Heart right ventricle (tissue), 16 donors: Measurements from ENCODE around the gene PTPN11. TPM values are rescaled to one million over a fixed set of nuclear protein-coding genes. Genes with fewer than 3 reads are reported as not detected.
"Not testable (repeated sequence)": the region's sequence is repeated elsewhere in the genome, so short reads cannot be mapped to it uniquely, and the experiment has no call there.

ENCODE experiments used
- ATAC-seq, 8 donors: fragments of 200-7000 bp; cut with Tn5 transposase; one replicate each; pipeline ENCODE4 v1.9.1; 2020; ENCODE audit warnings: mild to moderate bottlenecking in 8 of 8, moderate library complexity in 8 of 8, moderate number of reproducible peaks in 1 of 8
- DNase-seq, 2 donors: peaks; one replicate each; pipeline ENCODE4 v3.0.0-alpha.2; 2020
- H3K27ac ChIP-seq, 10 donors: fragments of 200-600 bp; sonication (generic) in 2 of 10; one replicate each; pipeline versions ENCODE4 v1.5.0 to v1.8.0; 2020 to 2022; ENCODE audit warnings: mild to moderate bottlenecking in 3 of 10
- H3K27me3 ChIP-seq, 7 donors: fragments of 200-600 bp; one replicate each; pipeline ENCODE4 v1.8.0; 2021 to 2022; ENCODE audit warnings: mild to moderate bottlenecking in 2 of 7
- H3K36me3 ChIP-seq, 9 donors: fragments of 200-600 bp; sonication (generic) in 1 of 9; one replicate each; pipeline versions ENCODE4 v1.5.0 to v1.8.0; 2020 to 2022; ENCODE audit warnings: mild to moderate bottlenecking in 2 of 9
- H3K4me1 ChIP-seq, 9 donors: fragments of 200-600 bp; sonication (generic) in 1 of 9; one replicate each; pipeline versions ENCODE4 v1.5.0 to v1.8.0; 2020 to 2022; ENCODE audit warnings: mild to moderate bottlenecking in 4 of 9
- H3K4me3 ChIP-seq, 10 donors: fragments of 200-600 bp; sonication (generic) in 2 of 10; one replicate each; pipeline versions ENCODE4 v1.5.0 to v1.8.0; 2020 to 2022; ENCODE audit warnings: mild to moderate bottlenecking in 7 of 10, moderate library complexity in 2 of 10
- H3K9me3 ChIP-seq, 11 donors: fragments of 200-600 bp in 10 of 11; sonication (generic) in 2 of 11; one replicate each; pipeline versions ENCODE4 v1.5.0 to v1.8.0; 2013 to 2022; ENCODE audit warnings: mild to moderate bottlenecking in 2 of 11, control low read depth in 1 of 11, moderate library complexity in 1 of 11
- WGBS, 2 donors: extraction: QIAGEN DNeasy Blood & Tissue Kit; methylation state at CpG; one replicate each; pipeline ENCODE4 v1.1.7; 2013; ENCODE audit warnings: inconsistent platforms in 1 of 2; 5-methylcytosine and 5-hydroxymethylcytosine counted together
- intact Hi-C, 10 donors: fragments of 100-400 bp; cut with DNase I; formaldehyde crosslinking; loops; one replicate each; pipeline versions ENCODE4 v1.11.1 to v1.14.2; 2022
- polyA plus RNA-seq, 2 donors: library from polyadenylated mRNA; stranded (reverse); fragments of 200-250 nt; gene quantifications; one replicate each; pipeline ENCODE4 v1.2.3, GENCODE V29; 2013
- total RNA-seq, 10 donors: library from RNA; stranded (reverse); fragmentation: NEBNext Ultra II Directional in 3 of 10; extraction: Animal tissue kit (Norgen Biotek cat#: 25700) in 3 of 10; gene quantifications; one replicate each; pipeline versions ENCODE4 v1.2.1 to v1.2.4, GENCODE V29; 2021 to 2023
- TF ChIP-seq, protein P1 (sequence below), 9 donors: fragments of 200-600 bp; sonication (generic) in 2 of 9; IDR thresholded peaks; one replicate each; pipeline versions ENCODE4 v1.5.0 to v1.8.0; 2021 to 2022; ENCODE audit warnings: antibody characterized with exemption in 9 of 9, mild to moderate bottlenecking in 5 of 9, moderate library complexity in 1 of 9
- donor health status: Arrhythmogenic right ventricular cardiomyopathy.
- donor health status: ischemic (EF 13 %, LVEDD 7.1; RV severe dilation, severe dysfunction).
- donor health status: healthy with polysubstance abuse.
- donor health status: DM: no; HTN: yes; CAD: no.
- donor health status: DM: no; HTN: no; CAD: no.
- donor health status: ischemic (EF 25% LVEDD 6.9; RV normal size, moderate dysfunction).
- donor health status: ischemic (EF 25% LVEDD 5.7; RV mildly dilated, moderate dysfunction).
- donor health status: healthy.
- donor health status: DM: yes; HTN: yes; CAD: no.
- donor health status: Ischemic cardiomyopathy.
- donor health status: ischemic (EF 35%, LVEDD 5.7; RV mildly dilated, moderate dysfunction).
- donor health status: nonischemic (EF 11% LVEDD 7.7; RV severe dilation, severe dysfunction).
- donor health status: DM: yes; HTN: yes; CAD: no.
- donor health status: PGD.
- donor health status: ischemic (EF 29% LVEDD 5.4; RV normal size, mild dysfunction).
- donor health status: nonischemic (EF 23%, LVEDD 6.1; RV moderate dilation, normal function).

PTPN11 gene
- total and polyA plus RNA-seq, 12 donors = 22.4 to 222 (median 141) TPM

- ATAC-seq (no peak), DNase-seq (no peak)
- 77 to 85% methylated on average over 3 of the region's 3 CpGs for WGBS, 2 donors
- intact Hi-C loops = no loop called here
- H3K9me3 ChIP-seq = no peaks in the 10 kb centered on the region
- peaks cover 0 to 62% (median 36%) of the 10 kb centered on the region in 9 donors for H3K36me3 ChIP-seq
- TF ChIP-seq, protein P1, sequence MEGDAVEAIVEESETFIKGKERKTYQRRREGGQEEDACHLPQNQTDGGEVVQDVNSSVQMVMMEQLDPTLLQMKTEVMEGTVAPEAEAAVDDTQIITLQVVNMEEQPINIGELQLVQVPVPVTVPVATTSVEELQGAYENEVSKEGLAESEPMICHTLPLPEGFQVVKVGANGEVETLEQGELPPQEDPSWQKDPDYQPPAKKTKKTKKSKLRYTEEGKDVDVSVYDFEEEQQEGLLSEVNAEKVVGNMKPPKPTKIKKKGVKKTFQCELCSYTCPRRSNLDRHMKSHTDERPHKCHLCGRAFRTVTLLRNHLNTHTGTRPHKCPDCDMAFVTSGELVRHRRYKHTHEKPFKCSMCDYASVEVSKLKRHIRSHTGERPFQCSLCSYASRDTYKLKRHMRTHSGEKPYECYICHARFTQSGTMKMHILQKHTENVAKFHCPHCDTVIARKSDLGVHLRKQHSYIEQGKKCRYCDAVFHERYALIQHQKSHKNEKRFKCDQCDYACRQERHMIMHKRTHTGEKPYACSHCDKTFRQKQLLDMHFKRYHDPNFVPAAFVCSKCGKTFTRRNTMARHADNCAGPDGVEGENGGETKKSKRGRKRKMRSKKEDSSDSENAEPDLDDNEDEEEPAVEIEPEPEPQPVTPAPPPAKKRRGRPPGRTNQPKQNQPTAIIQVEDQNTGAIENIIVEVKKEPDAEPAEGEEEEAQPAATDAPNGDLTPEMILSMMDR (IDR thresholded peaks at IDR 0.05) = no peak
- H3K4me1 ChIP-seq = peaks cover 0 to 4% (median 0%) of the 10 kb centered on the region in 9 donors
- no peaks in the 10 kb centered on the region for H3K27me3 ChIP-seq
- H3K27ac ChIP-seq = no peak overlapping the region
- no peak overlapping the region for H3K4me3 ChIP-seq
Measured at GRCh38 chr12:112446008-112446725, 27.4 kb downstream of the PTPN11 start.

GRCh38 chr12:112447106-112447505, 28.4 kb downstream of the PTPN11 start:
- H3K27ac ChIP-seq = no peak overlapping the region
- no peaks in the 10 kb centered on the region for H3K9me3 ChIP-seq
- TF ChIP-seq, protein P1 (IDR thresholded peaks at IDR 0.05) = no peak
- peaks cover 0 to 72% (median 40%) of the 10 kb centered on the region in 9 donors for H3K36me3 ChIP-seq
- WGBS, 2 donors = 73 to 76% methylated on average over 3 of the region's 3 CpGs
- no peak overlapping the region for H3K4me3 ChIP-seq
- H3K4me1 ChIP-seq = peaks cover 0 to 4% (median 0%) of the 10 kb centered on the region in 9 donors
- intact Hi-C loops = no loop called here
- DNase-seq (no peak), ATAC-seq (no peak)
- H3K27me3 ChIP-seq = no peaks in the 10 kb centered on the region

DNA sequence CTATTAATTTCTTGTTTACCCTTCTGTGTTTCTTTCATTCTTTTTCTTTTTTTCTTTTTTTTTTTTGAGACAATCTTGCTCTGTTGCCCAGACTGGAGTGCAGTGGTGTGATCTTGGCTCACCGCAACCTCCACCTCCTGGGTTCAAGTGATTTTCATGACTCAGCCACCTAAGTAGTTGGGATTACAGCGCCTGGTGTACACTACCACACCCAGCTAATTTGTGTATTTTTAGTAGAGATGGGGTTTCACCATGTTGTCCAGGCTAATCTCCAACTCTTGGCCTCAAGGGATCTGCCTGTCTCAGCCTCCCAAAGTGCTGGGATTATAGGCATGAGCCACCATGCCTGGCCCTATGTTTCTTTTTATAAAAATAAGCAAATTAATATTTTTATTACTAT, 29.4 kb downstream of the PTPN11 start:
- ATAC-seq, H3K9me3 ChIP-seq, DNase-seq, H3K27me3 ChIP-seq, intact Hi-C loops, H3K27ac ChIP-seq, H3K4me3 ChIP-seq, H3K4me1 ChIP-seq: not testable (repeated sequence)
- H3K36me3 ChIP-seq = peaks cover 0 to 82% (median 45%) of the 10 kb centered on the region in 9 donors
- WGBS, 2 donors = 76 to 87% methylated on average over 2 of the region's 2 CpGs

DNA sequence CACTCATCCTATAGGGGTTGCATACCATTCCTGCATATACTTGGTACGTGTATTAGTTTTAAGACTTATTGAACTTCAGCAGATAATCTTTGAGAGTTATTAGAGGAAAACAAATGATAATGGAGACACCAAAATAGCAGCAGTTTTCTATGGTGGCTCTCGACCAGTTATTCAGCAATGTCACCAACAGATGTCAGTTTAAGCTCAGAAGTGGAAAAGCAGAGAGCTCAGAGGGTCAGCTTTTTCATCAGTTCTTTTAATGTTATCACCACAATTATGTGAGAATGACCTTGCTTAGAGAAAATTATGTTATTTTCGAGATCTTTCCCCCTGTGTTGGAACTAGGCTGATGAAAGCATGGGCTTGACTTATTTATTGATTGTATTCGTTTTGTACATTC, 32.0 kb downstream of the PTPN11 start:
- H3K4me3 ChIP-seq = no peak overlapping the region
- no peak overlapping the region for H3K27ac ChIP-seq
- intact Hi-C loops = no loop called here
- TF ChIP-seq, protein P1 (IDR thresholded peaks at IDR 0.05) = no peak
- ATAC-seq (no peak), DNase-seq (no peak)
- WGBS, 2 donors = 77 to 78% methylated on average over 4 of the region's 4 CpGs
- peaks cover 0 to 100% (median 67%) of the 10 kb centered on the region in 9 donors for H3K36me3 ChIP-seq
- no peaks in the 10 kb centered on the region for H3K9me3 ChIP-seq
- peaks cover 0 to 4% (median 0%) of the 10 kb centered on the region in 9 donors for H3K4me1 ChIP-seq
- H3K27me3 ChIP-seq = no peaks in the 10 kb centered on the region

GRCh38 chr12:112456029-112456428, 37.3 kb downstream of the PTPN11 start:
- intact Hi-C loops = no loop called here
- WGBS, 2 donors = 95% methylated on average over 7 of the region's 7 CpGs
- Histone ChIP-seq H3K27me3 (no peaks in the 10 kb centered on the region), H3K27ac (no peak overlapping the region), H3K36me3 (peaks cover 0 to 100% (median 67%) of the 10 kb centered on the region in 9 donors), H3K4me1 (no peaks in the 10 kb centered on the region), H3K4me3 (no peak overlapping the region), H3K9me3 (no peaks in the 10 kb centered on the region)
- DNase-seq (no peak), ATAC-seq (no peak)
- TF ChIP-seq, protein P1 (IDR thresholded peaks at IDR 0.05) = no peak

GRCh38 chr12:112457142-112457541, 38.4 kb downstream of the PTPN11 start:
- peaks cover 0 to 100% (median 62%) of the 10 kb centered on the region in 9 donors for H3K36me3 ChIP-seq
- H3K27ac ChIP-seq, H3K27me3 ChIP-seq, H3K9me3 ChIP-seq, H3K4me1 ChIP-seq, DNase-seq, intact Hi-C loops, ATAC-seq, H3K4me3 ChIP-seq: not testable (repeated sequence)
- WGBS, 2 donors = 97 to 100% methylated on average over 1 of the region's 1 CpG
